Fibroblast of skin of left quadriceps (primary cell): ENCODE results near the gene OPTN.
A peak's percentile ranks its signal among the peaks of the same experiment; 100 is the strongest.
"Not testable (repeated sequence)": the region's sequence is repeated elsewhere in the genome, so short reads cannot be mapped to it uniquely, and the experiment has no call there.

ENCODE experiments used
- DNase-seq, 2 experiments: peaks; one replicate each; pipeline ENCODE4 v3.0.0-alpha.2; 2013; ENCODE audit warnings: low read depth in 2 of 2

OPTN gene

DNA sequence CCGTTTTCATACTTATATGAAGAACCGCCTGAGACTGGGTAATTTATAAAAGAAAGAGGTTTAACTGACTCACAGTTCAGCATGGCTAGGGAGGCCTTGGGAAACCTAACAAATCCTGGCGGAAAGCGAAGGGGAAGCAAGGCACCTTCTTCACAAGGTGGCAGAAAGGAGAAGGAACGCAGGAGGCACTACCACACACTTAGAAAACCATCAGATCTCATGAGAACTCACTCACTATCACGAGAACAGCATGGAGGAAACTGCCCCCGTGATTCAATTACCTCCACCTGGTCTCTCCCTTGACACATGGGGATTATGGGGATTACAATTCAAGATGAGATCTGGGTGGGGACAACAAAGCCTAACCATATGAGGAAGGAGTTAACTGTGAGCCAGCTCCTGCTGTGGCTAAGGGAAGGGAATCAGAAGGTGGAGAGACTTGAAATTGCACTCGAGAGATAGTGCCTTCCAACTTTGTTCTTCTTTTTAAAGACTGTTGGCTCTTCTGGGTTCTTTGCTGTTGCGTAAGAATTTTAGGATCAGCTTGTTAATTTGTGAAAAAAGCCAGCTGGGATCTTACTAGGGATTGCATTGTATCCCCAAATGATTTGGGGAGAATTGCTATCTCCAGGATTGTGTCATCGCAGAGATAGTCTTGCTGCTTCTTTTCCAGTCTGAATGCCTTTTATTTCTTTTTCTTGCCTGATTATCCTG lies 21.0 kb downstream of the OPTN start:
- no peak for DNase-seq

DNA sequence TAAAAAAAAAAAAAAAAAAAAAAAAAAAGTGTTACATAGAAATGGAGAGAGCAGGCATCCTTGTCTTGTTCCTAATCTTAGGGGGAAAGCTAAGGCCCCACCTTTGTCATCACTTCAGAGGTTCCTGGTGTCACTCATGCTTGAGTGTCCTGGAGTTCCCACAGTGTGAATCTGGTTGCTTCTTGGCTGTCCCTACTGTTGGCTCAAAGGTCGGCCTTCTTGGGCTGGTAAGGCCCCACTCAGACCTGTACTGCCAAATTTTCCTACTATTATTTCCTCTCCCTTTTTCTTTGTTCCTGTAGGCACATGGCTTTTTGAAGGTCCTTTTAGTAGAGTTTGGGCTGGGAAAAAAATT lies 21.5 kb downstream of the OPTN start:
- DNase-seq, result no peak

DNA sequence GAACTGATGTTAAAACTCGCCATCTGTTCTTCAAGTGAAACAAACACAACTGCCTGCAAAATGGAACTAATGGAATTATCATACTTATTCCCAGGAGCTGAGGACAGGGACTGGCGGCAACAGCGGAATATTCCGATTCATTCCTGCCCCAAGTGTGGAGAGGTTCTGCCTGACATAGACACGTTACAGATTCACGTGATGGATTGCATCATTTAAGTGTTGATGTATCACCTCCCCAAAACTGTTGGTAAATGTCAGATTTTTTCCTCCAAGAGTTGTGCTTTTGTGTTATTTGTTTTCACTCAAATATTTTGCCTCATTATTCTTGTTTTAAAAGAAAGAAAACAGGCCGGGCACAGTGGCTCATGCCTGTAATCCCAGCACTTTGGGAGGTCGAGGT lies 36.7 kb downstream of the OPTN start:
- no peak for DNase-seq

DNA sequence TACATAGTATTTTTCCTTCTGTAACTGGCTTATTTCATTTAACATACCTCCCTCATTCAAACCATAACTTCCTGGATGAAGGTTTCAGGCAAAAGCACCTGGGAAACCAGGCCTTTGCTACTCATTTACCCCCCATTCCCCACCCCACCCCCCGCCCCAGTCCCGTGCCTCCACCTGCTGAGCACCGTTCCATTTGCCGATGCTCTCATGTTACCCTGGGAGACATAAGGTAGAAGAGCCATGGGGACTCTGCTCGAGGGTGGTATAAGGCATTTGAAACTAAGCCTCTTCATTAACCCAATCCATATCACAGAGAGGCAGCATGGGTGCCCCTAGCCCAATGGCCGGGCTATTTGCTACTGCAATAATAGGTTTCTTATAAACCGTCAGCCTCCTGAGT lies 39.2 kb downstream of the OPTN start:
- no peak for DNase-seq

DNA sequence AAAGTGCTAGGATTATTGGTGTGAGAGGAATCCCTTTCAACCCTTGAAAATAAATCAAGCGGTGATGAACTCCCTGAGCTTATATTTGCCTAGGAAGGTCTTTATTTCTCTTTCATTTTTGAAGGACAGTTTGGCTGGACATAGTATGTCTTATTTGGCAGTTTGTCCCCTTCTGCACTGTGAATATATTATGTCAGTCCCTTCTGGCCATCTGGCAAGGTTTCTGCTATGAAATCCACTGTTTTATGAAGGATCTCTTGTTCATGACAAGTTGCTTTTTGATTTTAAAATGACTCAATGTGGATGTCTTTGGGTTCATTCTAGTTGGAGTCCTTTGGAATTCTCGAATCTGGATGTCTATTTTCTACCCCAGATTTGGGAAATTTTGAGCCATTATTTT lies 39.7 kb downstream of the OPTN start:
- DNase-seq, result no peak

DNA sequence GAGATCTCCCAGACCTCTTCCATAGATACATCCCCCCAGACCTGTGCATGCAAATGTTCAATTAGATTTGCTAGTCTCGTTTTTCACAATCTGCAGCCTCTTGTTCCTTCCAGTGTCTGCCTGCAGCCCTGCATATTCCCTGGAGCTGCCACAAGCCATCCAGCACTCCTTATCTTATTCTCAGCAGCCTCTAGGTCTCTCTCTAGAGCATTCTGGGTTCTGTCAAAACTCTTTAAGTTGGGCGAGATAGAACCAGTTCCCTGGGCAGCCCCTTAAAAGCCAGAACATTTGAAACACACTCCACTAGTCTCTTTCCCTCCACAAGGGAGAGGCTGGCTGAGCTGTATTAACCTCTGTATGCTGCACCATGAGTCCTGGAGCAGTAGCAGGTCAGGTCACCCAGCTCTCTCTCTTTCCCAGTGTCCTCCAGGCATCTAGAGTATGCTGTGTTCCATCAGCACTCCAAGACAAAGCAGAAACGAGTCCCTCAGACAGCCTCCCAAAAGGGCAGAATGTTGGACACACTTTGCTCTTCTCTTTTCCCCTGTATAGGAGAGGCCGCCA lies 40.7 kb downstream of the OPTN start:
- DNase-seq, result no peak

DNA sequence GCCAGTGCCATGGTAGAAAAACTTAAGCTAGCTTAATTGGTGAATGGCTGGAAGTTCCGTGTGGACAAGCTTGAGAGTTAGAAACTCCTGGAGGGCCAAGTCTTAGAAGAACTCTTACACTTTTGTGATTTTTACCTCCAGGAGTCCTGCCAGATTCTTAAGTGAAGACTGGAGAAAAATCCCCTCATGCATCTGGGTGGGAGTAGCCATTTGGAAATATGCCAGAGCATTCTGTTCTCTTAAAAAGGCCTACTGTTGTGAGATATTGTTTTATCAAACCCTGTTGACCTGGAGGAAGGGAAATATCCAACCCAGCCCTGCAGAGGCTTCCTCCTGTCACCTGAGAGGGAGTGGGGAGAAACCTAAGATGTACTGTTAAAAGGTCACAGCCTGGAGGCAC lies 43.8 kb downstream of the OPTN start:
- no peak for DNase-seq

DNA sequence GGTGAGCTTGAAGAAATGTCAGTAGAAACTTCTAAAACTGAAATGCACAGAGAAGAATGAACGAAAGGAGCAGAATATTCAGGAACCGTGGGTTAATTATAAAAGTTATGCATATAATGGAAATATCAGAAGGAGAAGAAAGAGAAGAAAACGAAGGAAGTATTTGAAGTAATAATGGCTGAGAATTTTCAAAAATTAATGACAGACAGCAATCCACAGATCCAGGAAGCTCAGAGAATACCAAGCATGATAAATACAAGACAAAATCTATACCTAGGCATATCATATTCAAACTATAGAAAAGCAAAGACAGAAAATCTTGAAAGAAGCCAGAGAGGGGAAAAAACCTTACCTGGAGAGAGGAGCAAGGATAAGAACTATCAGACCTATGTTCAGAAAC lies 44.9 kb downstream of the OPTN start:
- no peak for DNase-seq

DNA sequence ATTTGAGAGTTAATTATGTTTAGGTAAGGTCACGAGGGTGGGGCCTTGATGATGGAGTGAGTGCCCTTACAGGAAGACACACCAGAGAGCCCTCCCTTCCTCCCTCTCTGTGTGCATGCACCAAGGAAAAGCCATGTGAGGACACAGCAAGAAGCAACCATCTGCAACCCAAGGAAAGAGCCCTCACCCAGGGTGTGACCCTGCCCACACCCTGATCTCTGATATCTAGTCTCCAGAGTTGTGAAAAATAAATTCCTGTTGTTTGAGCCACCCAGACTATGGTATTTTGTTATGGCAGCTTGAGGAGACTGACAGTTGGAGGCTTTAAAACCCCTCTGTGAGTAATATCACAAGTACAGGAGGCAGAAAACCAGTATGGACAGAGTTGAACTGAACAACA lies 46.4 kb downstream of the OPTN start:
- no peak for DNase-seq

DNA sequence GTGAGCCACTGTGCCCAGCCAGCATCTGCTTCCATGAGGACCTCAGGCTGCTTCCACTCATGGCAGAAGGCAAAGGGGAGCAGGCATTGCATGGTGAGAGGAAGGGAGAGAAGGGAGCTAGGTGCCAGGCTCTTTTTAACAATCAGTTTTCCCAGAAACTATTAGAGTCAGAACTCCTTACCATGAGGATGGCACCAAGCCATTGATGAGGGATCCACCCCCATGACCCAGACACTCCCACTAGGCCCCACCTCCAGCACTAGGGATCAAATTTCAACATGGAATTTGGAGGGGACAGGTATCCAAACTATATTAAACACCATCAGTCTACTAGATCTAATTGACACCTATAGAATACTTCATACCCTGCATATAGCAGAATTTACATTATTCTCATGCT lies 47.2 kb downstream of the OPTN start:
- no peak for DNase-seq

DNA sequence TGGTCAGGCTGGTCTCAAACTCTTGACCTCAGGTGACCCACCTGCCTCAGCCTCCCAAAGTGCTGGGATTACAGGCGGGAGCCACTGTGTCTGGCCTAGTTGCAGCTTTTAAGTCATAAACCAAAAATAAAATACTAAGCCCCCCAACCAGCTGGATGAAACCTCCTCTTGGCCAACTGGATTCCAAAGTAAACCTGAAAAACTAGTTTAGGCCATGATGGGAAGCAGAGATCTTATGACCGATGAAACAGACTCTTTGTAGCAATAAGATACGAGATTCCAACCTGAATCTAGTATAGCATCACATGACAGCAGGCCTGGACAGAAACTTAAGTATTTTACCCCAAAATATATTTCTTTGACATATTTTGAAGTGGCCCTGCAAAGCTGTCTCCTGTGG lies 52.3 kb downstream of the OPTN start:
- DNase-seq, result no peak

DNA sequence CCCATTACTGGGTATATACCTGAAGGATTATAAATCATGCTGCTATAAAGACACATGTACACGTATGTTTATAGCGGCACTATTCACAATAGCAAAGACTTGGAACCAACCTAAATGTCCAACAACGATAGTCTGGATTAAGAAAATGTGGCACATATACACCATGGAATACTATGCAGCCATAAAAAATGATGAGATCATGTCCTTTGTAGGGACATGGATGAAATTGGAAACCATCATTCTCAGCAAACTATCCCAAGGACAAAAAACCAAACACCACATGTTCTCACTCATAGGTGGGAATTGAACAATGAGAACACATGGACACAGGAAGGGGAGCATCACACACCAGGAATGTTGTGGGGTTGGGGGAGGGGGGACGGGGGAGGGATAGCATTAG lies 55.9 kb downstream of the OPTN start:
- not testable (repeated sequence) for DNase-seq

DNA sequence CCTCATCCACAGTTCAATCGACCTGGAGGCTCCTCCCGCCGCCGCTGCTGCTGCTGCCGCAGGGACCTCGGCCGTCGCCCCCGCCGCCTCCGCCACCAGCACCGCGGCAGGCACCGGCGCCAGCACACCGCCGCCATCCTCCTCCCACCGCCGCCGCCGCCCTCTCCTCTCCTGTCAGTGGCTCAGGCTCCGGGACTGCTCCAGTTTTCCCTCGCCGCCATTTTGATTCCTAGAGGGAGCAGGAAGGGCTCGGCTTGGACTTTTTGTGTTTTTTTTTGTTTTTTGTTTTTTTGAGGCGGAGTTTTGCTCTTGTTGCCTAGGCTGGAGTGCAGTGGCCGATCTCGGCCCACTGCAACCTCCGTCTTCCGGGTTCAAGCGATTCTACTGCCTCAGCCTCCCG lies 58.4 kb downstream of the OPTN start:
- DNase-seq, result no peak

DNA sequence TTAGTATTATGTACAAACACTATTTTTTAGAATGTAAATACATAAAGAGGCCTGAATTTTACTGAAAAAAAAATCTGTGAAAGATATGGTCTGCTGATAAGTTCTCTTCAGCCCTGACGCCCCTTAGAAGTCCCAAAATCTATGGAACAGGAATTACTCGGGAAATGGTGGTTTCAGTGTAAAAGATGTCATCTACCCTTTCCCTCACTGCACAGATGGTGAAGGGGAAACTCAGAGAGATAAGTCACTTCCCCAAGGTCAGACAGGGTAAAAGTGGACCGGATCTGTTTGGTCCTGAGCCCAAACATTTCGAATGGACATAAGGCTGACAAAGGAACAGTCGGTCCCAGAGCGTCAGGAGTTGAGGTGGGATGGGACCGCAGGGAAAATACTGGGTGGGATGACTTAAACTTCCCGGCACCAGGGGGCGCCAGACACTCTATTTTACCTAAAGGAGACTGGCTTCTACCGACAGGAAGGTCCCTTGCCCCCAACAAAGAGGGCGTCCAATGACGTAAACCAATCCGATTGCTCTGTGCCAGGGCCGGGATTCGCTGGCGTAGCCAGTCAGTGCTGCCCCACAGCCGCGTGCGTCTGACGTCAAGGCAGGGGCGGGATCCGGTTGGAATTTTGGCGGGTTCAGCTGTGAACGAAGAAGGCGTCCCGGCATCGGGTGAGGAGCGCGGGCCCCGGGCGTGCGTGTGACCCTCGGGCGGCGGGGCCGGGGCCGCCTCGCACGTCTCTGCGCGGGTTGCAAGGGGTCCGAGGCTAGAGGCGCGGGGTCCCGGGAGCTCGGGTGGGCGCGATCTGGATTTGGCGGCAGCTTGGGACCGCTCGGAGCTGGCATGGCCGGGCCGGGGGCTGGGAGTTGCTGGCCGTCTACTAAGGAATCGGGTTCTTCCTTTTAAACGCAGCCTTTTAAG lies 61.2 kb downstream of the OPTN start, which contains the start of gene MCM10:
Gene MCM10 (plus strand): TSS at position 625 of the 923 bp plus-strand sequence. CDS start 2,645 bp downstream, outside the sequence.
- peak; percentile 98 to 99 for DNase-seq

DNA sequence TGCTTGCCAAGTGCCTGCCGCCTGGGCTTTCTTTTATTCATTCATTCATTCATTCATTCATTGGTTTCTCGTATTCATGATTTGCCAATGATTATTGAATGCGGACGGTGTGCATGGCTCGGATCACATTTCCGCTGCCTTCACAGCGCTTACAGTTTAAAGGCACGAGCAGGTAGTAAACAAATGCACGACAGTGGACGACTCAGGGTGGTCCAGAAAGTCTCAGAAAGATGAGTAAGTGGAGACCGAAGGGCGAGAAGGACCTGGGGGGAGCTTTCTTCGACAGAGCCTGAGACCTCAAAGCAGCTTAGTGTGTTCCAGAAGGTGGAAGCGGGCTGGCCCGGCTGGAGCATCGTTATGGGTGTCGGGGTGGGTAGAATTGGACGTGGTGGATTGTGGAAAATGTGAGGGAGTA lies 61.9 kb downstream of the OPTN start:
- DNase-seq, result no peak

DNA sequence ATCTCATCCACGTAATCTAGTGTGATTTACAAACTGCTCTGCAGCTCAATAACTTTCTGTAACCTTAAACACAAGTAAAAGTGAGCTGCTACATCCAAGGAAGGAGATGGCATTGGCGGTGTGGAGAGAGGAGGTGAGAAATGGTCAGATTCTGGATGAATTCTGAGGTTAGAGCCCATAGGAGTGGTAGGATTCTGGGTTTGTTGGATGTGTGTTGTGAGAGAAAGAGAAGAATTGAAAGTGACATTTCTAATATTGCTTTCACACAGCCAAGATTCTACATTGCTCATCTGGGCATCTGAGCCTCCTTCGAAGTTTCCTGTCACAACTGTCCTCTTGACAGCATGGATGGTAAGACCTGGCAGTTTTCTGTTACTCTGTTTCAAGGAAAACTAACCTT lies 63.9 kb downstream of the OPTN start:
- DNase-seq, result no peak

DNA sequence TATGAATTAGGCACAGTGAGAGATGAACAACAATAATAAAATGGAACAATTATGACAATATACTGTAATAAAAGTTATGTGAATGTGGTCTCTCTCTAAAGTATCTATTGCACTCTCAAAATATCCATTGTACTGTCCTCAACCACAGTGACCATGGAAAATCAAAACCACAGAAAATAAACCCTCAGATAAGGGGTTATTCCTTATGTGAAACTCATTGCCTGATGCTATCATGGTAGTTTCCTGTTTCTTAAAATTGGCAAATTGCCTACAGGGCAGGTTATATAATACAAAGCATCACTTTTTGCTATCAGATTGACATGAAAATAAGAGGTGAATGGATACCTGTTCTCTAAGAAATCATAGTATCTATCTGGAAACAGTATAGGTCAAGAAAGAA lies 65.2 kb downstream of the OPTN start:
- DNase-seq, result no peak

DNA sequence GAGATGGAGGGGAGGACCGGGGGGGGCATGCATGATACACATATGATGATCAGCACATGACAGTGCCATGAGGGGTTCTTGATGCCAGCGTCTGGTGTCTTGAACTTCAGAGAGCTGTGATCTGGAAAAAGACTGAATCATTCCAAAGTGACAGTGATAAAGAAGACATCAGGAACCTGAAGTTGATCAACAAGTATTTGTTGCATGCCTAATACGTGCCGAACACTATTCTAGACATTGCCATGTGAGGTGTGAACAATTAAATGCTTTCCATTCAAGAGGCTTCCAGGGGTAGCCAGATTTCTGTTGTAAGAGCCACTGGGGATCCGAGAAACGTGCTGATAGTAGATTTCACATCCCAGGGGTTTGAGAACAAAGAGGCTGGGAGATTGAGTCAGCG lies 67.6 kb downstream of the OPTN start:
- no peak for DNase-seq

DNA sequence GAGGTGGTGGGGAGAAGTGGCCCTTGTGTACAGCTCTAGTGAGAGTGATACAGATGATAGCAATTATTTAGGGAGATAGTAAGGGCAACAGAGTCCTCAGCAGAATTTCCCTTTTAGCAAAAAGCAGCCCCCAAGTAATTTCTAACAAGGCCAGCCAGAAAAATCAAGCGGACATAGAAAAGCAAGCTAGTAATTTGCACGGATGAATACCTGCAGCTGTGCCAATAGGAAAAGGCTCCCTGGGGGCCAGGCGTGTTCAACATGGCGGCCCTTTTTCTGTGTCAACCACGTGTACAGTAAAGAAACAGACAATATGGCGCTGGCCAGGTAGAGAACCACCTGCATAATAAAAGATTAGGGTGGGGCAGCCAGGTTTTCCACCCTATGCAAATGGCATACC lies 68.8 kb downstream of the OPTN start:
- DNase-seq, result no peak

DNA sequence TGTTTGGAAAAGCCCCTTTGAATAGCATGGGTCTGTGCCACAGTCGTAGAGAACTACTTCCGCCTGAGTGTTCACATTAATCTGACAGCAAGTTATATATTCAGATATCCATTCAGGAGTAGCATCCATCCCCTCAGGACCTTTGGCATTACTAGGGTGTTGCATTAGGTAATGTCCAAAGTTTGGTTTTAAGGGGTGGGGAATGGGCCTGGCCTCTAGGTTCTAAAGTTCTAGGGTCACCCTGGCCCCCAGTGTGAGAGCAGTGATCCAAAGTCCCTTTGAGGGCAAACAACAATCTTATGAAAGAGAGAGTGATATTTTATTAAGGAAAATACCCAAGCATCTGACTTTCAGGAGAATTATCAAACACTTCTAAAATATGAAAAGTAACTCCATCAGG lies 73.7 kb downstream of the OPTN start:
- DNase-seq, result no peak

DNA sequence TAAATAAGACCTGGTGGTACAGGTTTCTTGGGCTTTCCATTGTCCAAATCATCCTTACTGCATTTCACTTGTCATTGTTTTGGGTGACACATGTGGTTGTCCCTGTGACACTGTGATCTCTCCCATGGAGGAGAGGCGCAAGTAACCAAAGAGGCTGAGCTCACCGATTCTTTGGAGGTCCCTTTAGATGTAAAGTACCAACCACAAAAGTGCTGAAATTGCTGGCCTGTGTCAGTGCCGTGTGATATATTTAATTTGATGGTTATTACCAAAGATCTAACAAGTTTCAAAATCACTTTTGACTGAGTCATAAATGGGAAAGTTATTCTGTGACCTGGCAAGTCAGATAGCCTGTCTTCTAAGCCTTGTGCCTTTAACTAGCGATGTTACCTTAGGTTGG lies 80.8 kb downstream of the OPTN start:
- DNase-seq, result no peak

DNA sequence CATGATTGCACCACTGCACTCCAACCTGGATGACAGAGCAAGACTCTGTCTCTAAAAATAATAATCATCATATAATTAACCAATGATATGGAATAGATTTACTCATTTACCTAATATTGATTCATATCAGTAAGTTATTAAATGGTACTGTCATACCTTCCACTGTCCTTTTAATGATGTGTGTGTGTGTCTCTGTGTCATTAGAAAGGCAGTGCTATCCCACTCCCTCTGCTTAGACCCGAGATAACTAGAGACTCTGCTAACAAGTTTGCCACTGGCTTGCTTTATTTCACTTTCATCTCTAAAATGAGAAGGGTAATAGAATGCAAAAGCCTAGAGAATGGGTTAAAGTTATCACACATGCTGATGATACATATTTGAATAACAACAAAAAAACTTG lies 82.5 kb downstream of the OPTN start:
- DNase-seq, result no peak

DNA sequence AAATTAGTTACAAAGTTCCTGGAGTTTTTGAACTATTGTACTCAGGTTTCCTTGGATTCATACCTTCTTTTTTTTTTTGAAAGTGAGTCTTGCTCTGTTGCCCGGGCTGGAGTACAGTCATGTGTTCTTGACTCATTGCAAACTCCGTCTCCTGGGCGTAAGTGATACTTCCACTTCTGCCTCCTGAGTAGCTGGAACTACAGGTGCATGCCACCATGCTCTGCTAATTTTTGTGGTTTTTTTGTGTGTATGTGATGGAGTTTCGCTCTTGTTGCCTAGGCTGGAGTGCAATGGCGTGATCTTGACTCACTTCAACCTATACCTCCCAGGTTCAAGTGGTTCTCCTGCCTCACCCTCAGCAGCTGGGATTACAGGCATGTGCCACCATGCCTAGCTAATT lies 83.7 kb downstream of the OPTN start:
- DNase-seq, result no peak
